A673 (cell line): Measurements from ENCODE around the gene SEMA3A. TPM values are rescaled to one million over a fixed set of nuclear protein-coding genes. Genes with fewer than 3 reads are reported as not detected.
A peak's percentile ranks its signal among the peaks of the same experiment; 100 is the strongest.

Source experiments
- BruUV-seq: library from RNA; stranded (reverse); fragments of 400-500 nt; replicated peaks from 2 replicates; lab custom pipeline; 2021; lab: Mats Ljungman, UMichigan
- CTCF ChIA-PET: fragments of 300-600 bp; sonication (Branson Sonifier 250); formaldehyde crosslinking; loops from one replicate; lab custom pipeline; 2022; ENCODE audit warnings: antibody characterized with exemption; lab: Charles Lee
- POLR2A ChIA-PET: fragments of 300-600 bp; sonication (Branson Sonifier 250); formaldehyde crosslinking; loops from one replicate; lab custom pipeline; 2022; ENCODE audit warnings: antibody characterized with exemption; ENCODE audit not compliant: low non-redundant PET; lab: Charles Lee
- DNase-seq: peaks from one replicate; pipeline ENCODE4 v3.0.0-alpha.2; 2015; ENCODE audit warnings: low spot score
- H3K27ac ChIP-seq: fragments of 200-600 bp; sonication (generic); 2 replicates; pipeline ENCODE4 v1.5.1; 2016; ENCODE audit warnings: mixed run types, low read depth, mild to moderate bottlenecking, mixed read lengths, antibody characterized with exemption, low read length; ENCODE audit not compliant: poor library complexity, severe bottlenecking
- H3K27me3 ChIP-seq: fragments of 200-600 bp; sonication (generic); replicated peaks from 2 replicates; pipeline ENCODE4 v1.6.1; 2017; ENCODE audit warnings: mixed run types, low read depth, mild to moderate bottlenecking, mixed read lengths, antibody characterized with exemption, low read length; ENCODE audit not compliant: insufficient read depth, poor library complexity
- H3K36me3 ChIP-seq: fragments of 200-600 bp; sonication (generic); 2 replicates; pipeline ENCODE4 v1.6.1; 2016; ENCODE audit warnings: mixed run types, mild to moderate bottlenecking, mixed read lengths, antibody characterized with exemption, low read length; ENCODE audit not compliant: insufficient read depth, poor library complexity, severe bottlenecking
- H3K4me1 ChIP-seq: fragments of 200-600 bp; sonication (generic); 2 replicates; pipeline ENCODE4 v1.6.1; 2017; ENCODE audit warnings: mixed run types, mild to moderate bottlenecking, mixed read lengths, antibody characterized with exemption, low read length; ENCODE audit not compliant: insufficient read depth, poor library complexity, severe bottlenecking
- H3K4me3 ChIP-seq: fragments of 200-600 bp; sonication (generic); 2 replicates; pipeline ENCODE4 v1.5.1; 2016; ENCODE audit warnings: low read depth, mixed run types, mild to moderate bottlenecking, mixed read lengths, low read length; ENCODE audit not compliant: poor library complexity, severe bottlenecking
- H3K9me3 ChIP-seq: fragments of 200-600 bp; sonication (generic); 2 replicates; pipeline ENCODE4 v1.6.1; 2016; ENCODE audit warnings: mixed run types, low read depth, mild to moderate bottlenecking, mixed read lengths, antibody characterized with exemption, low read length; ENCODE audit not compliant: poor library complexity, severe bottlenecking
- EZH2 ChIP-seq: fragments of 200-600 bp; sonication (generic); IDR thresholded peaks from 2 replicates; pipeline ENCODE4 v1.6.1; 2017; ENCODE audit warnings: borderline replicate concordance, low read depth, mild to moderate bottlenecking, mixed read lengths, antibody characterized with exemption, low read length; ENCODE audit not compliant: poor library complexity, severe bottlenecking
- intact Hi-C: fragments of 100-400 bp; cut with micrococcal nuclease; formaldehyde crosslinking; loops from one replicate; pipeline ENCODE4 v1.10.0; 2022; ENCODE audit not compliant: unreplicated experiment
- total RNA-seq: library from RNA; stranded (reverse); gene quantifications from 2 replicates; pipeline ENCODE4 v1.2.3, GENCODE V29; 2021
- TF ChIP-seq, protein P1 (sequence below): fragments of 300-800, 200-600 bp; sonication (generic); conservative IDR thresholded peaks from 2 replicates; pipeline ENCODE4 v1.5.1; 2017; ENCODE audit warnings: low read depth, mild to moderate bottlenecking, antibody characterized with exemption, low read length, moderate library complexity, mixed read lengths

The SEMA3A gene
- total RNA-seq, 1 experiment from 2014 or later: 22.8 TPM

- TF ChIP-seq, protein P1, sequence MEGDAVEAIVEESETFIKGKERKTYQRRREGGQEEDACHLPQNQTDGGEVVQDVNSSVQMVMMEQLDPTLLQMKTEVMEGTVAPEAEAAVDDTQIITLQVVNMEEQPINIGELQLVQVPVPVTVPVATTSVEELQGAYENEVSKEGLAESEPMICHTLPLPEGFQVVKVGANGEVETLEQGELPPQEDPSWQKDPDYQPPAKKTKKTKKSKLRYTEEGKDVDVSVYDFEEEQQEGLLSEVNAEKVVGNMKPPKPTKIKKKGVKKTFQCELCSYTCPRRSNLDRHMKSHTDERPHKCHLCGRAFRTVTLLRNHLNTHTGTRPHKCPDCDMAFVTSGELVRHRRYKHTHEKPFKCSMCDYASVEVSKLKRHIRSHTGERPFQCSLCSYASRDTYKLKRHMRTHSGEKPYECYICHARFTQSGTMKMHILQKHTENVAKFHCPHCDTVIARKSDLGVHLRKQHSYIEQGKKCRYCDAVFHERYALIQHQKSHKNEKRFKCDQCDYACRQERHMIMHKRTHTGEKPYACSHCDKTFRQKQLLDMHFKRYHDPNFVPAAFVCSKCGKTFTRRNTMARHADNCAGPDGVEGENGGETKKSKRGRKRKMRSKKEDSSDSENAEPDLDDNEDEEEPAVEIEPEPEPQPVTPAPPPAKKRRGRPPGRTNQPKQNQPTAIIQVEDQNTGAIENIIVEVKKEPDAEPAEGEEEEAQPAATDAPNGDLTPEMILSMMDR: no peak
- no peak for TF ChIP-seq EZH2
- ChIA-PET CTCF (no interaction called here), POLR2A (interaction anchor here (0.6 kb wide), 1 partner anchor 221 kb away, joined by 4 read pairs; no protein-coding TSS in a partner anchor)
Observed at GRCh38 chr7:84237533-84238173, 43.1 kb upstream of the SEMA3A start.

DNA sequence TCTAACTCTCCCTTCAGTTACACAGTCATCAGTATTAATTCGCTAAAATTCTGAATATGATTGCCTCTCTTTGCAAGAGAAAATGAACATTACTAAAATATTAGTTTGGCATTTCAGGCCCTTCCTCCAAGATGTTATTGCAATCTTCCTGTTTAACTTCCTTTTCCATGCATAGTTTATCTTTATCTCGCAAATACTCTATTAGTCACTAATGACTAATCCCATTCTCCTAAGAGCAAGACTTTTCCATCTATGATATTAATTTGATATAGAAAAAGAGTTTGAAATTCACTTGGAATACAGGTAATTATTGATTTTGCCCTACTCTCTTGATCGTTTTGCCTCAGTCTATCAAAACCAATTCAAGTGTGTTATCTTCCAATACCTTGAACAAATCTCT lies 41.8 kb upstream of the SEMA3A start:
- Histone ChIP-seq H3K4me3 (no peak overlapping the region), H3K27me3 (no peaks in the 10 kb centered on the region), H3K27ac (no peak overlapping the region), H3K36me3 (no peaks in the 10 kb centered on the region), H3K9me3 (no peaks in the 10 kb centered on the region), H3K4me1 (peaks cover 4% of the 10 kb centered on the region)
- intact Hi-C loops: no loop called here
- CTCF ChIA-PET: no interaction called here
- POLR2A ChIA-PET: no interaction called here
- BruUV-seq: no TSS peak
- no peak for DNase-seq
- no peak for TF ChIP-seq EZH2
- TF ChIP-seq, protein P1: no peak

More at GRCh38 chr7:84237533-84238173, 43.1 kb upstream of the SEMA3A start:
- intact Hi-C loops: no loop called here
- Histone ChIP-seq H3K4me3 (no peak overlapping the region), H3K4me1 (no peaks in the 10 kb centered on the region), H3K27ac (no peak overlapping the region), H3K27me3 (no peaks in the 10 kb centered on the region), H3K9me3 (no peaks in the 10 kb centered on the region), H3K36me3 (no peaks in the 10 kb centered on the region)
- DNase-seq: peak; percentile 52
- no TSS peak for BruUV-seq

GRCh38 chr7:84232646-84233045 lies 38.1 kb upstream of the SEMA3A start:
- no peak overlapping the region for H3K27ac ChIP-seq
- H3K27me3 ChIP-seq: no peaks in the 10 kb centered on the region
- ChIA-PET CTCF (no interaction called here), POLR2A (no interaction called here)
- TF ChIP-seq, protein P1: no peak; the same call in 1 of the 2 replicates
- no peak for TF ChIP-seq EZH2
- no peak overlapping the region for H3K4me3 ChIP-seq
- no peaks in the 10 kb centered on the region for H3K9me3 ChIP-seq
- no peak for DNase-seq
- intact Hi-C loops: no loop called here
- no peaks in the 10 kb centered on the region for H3K36me3 ChIP-seq
- BruUV-seq: no TSS peak
- H3K4me1 ChIP-seq: peaks cover 7% of the 10 kb centered on the region
